GM19463 (cell line): ENCODE measurements around the gene SCP2D1.
"Not testable (repeated sequence)": the region's sequence is repeated elsewhere in the genome, so short reads cannot be mapped to it uniquely, and the experiment has no call there.

Experiments used
- ATAC-seq: cut with Tn5 transposase; IDR thresholded peaks from one replicate; pipeline ENCODE4 v1.9.1; 2021; ENCODE audit warnings: mild to moderate bottlenecking, moderate library complexity; ENCODE audit not compliant: unreplicated experiment

Gene SCP2D1

GRCh38 chr20:18813483-18813882 lies at the start of gene SCP2D1:
TSS of gene SCP2D1 (plus strand) at chr20:18813783. CDS start at chr20:18813816, 33 bp downstream.
- ATAC-seq = no peak

- ATAC-seq = no peak
These were observed 45.9 kb upstream of the SCP2D1 start for GRCh38 chr20:18767676-18768075.

GRCh38 chr20:18773566-18773965 lies 40.0 kb upstream of the SCP2D1 start:
- ATAC-seq = no peak

- no peak for ATAC-seq
These were observed 39.4 kb upstream of the SCP2D1 start for GRCh38 chr20:18774207-18774606.

GRCh38 chr20:18775633-18776032 lies 38.0 kb upstream of the SCP2D1 start:
- no peak for ATAC-seq

GRCh38 chr20:18778690-18779392 lies 34.7 kb upstream of the SCP2D1 start:
- ATAC-seq = no peak

GRCh38 chr20:18780385-18781130 lies 33.0 kb upstream of the SCP2D1 start:
- ATAC-seq = no peak

GRCh38 chr20:18781509-18781908 lies 32.1 kb upstream of the SCP2D1 start:
- ATAC-seq = no peak

- no peak for ATAC-seq
These were observed 30.1 kb upstream of the SCP2D1 start for GRCh38 chr20:18783385-18783959.

- not testable (repeated sequence) for ATAC-seq
These were observed 26.5 kb upstream of the SCP2D1 start for GRCh38 chr20:18787046-18787445.

GRCh38 chr20:18788021-18788420 lies 25.6 kb upstream of the SCP2D1 start:
- ATAC-seq = no peak

GRCh38 chr20:18790787-18791186 lies 22.8 kb upstream of the SCP2D1 start:
- ATAC-seq = no peak

- ATAC-seq = peak; percentile 99
These were observed 19.8 kb upstream of the SCP2D1 start for GRCh38 chr20:18793625-18794427.

GRCh38 chr20:18794428-18794787 lies 19.2 kb upstream of the SCP2D1 start:
- no peak for ATAC-seq

GRCh38 chr20:18795366-18795765 lies 18.2 kb upstream of the SCP2D1 start:
- ATAC-seq = no peak

- ATAC-seq = no peak
These were observed 17.2 kb upstream of the SCP2D1 start for GRCh38 chr20:18796282-18796833.

GRCh38 chr20:18801516-18801915 lies 12.1 kb upstream of the SCP2D1 start:
- ATAC-seq = no peak

GRCh38 chr20:18802012-18802634 lies 11.5 kb upstream of the SCP2D1 start:
- ATAC-seq = peak; percentile 53

GRCh38 chr20:18805881-18806280 lies 7.7 kb upstream of the SCP2D1 start:
- no peak for ATAC-seq

- no peak for ATAC-seq
These were observed 4.9 kb upstream of the SCP2D1 start for GRCh38 chr20:18808712-18809111.
